ENCODE measurements around the gene XRCC3.

Gene XRCC3

DNA sequence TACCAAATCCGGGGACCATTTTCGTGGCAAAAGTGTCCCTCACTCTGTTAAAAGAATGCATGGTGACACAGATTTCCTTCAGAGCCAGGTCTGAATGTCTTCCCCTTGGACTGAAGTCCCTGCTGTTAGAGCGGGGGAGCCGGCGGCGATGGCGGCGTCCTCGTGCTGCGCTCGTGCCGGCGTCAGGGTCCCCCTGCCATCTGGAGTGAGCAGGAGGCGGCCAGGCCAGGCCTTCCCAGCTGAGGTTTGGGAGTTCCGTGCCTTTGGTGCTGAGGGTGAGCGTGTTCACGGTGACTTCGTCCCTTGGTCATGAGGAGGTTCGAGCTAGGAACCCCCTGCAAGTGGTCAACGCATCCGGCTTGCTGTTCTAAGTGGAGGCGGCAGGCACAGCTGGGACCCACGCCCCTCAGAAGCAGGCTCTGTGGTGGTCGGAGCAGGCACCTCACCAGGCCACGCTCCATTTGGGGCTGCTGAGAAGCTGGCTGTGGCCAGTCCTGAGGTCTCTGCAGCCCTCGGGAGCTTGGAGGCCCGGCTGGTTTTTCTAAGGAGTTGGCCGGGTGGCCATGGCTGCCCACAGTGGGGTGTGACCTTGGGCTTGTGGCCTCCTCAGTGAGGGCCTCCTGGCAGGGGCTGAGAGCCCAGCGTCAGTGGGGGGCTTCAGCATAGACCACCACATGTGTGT lies 9.9 kb upstream of the XRCC3 start:
- no peak for DNase-seq

DNA sequence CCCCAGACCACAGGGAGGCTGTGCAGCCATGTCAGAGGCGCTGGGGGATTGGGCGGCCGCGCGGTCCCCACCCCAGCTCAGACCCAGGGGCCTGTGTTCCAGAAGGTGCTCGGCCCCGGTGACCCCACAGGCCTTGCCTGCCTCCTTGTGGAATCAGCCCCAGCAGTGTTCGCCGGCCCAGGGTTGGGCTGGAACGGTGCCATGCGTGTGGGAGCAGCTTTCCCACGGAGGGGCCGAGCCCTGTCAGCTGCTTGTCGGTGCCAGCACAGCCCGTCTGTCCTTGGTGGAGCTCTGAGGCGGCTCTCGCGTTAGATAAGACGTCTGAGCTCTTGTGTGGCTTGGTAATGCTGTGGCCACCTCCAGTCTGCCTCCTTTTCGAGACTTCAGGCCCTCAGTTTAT lies 8.9 kb upstream of the XRCC3 start:
- no peak for DNase-seq

DNA sequence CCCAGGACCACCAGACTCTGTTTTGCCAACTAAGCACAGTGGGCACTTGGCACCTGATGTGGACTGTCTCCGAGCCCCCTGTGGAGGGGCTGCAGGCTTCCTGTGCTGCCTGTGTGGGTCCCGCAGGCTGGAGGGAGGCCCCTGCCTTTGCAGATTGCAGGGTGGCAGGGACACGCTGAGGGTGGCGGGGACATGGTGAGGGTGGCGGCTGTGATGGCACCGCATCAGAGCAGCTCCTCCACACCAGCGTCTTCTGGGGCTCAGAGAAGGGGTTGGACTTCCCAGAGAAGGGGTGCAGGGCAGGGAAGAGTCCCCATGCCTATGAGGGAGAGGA lies 8.5 kb upstream of the XRCC3 start:
- no peak for DNase-seq

DNA sequence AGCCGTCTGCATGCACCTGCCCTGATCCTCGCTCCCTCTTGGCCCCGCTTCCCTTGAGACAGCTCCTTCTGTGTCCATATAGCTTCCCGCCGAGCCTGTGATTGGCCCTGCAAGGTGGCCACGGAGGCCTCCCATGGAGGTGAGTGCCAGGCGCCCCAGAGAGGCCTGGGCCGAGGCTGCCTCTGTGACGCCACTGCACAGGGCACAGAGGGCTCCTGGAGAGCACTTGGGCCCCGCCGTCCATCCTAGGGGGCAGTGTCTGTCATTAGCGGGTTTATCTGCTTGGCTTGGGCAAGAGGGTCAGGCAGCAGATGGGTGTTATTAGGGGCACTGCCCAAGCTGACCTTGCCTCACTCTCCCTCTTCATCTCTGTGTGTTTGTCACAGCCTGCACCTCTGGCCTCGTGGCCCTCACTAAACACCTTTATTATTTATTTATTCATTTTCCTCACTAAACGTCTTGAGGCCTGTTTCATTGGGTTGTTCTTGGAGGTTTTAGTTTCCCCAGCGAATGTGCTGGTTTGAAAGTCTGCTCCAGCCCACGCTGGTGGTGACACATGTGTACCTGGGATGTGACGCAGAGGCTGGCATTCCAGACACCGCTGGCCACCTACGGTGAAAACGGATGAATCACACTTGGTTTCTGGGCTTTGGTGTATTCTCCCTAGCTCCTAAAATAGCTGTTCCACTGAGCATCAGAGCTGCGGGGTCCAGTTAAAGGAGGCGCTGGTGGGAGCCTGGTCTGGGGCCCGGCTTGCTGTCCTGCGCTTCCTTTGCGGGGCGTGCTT lies 6.3 kb upstream of the XRCC3 start:
- DNase-seq = no peak

DNA sequence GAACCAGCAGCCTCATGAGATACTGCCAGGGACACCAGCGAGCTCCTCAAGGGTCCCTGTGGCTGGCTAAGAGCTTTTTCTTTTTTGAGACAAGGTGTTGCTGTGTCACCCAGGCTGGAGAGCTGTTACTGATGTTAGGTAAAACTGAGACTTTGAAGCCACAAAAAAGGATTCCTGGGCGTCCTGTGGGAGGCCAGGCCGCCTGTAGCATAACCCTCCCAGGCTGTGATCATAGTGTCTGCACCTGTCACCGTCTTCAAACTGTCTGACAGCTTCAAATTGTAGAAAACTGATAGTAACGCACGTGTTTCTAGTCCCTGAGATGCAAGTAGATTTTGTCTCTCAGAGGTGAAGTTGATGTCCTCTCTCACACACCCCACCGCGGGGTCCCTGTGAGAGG lies 4.5 kb upstream of the XRCC3 start:
- no peak for DNase-seq

DNA sequence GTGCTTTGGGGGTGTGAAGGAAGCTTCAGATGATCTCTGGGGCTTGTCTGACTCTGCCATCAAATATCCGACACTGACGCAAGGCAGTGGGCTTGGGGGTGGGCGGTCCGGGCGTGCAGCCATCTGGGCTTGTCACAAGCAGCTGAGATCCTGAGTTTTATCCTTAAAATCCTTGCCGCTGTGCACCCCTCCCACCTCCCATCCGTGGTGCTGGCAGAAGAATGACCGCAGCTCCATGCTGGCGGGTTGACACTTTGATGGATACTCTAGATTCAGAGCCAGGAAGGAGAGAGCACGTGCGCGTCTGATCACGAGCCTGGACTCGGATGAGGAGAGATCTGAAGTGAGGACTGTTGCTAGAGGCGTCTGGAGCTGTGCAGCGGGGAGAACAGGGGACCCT lies 3.3 kb upstream of the XRCC3 start:
- DNase-seq = no peak

DNA sequence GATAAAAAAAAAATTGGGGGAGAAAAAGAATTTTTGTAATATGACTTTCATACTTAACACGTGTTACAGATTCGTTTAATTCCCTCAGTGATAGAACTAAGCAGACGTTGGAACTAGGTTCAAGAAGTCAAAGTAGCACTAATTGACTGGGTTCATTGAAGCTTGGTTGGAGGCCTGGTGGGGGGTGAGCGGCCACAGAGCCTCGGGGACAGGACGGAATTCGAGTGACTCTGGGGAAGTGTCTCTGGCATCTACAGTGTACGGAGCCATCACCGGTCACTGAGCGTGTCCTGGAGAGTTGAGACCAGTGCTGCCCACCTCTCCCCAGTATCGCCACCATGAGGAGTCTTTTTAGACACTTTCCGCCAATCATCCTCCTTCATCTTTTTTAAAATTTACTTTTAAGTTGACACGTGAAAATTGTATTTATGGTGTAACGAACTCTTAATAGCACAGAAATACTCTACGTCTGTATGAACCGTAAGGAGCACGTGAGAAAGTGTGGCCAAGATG lies 1.7 kb upstream of the XRCC3 start:
- DNase-seq = no peak

DNA sequence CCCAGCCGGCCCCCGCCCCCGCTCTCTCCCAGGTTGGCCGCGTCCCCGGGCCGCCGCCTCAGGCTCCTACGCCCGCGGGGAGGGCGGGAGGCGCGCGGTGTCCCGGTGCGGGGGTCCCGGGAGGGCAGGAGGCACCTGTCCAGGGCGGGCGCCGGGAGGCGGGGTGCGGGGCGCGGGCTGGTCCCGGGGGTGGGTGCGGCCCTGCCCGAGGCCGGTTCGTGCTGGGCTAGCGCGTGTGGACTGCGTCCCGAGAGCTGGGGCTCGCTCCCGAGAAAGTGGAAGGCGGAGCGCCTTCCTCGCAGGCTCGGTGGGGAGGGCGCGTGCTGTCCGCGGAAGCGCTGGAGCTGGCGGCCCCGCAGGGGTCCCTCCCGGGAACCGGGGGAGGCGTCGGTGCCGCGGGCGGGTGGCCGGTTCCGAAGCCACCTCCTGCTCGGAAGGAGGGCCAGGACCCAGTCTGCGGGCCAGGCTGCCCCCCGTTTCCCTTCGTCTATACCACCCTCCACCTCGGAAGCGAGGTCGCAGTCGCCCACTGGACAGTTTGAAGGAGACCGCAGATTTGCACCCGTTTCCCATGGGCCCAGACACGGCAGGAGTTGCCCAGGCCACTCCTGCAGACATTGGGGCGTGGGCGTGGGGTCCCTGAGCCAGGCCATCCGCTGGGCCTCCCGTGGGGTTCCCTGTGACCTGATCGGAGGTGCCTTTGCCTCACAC lies 995 bp upstream of the XRCC3 start:
- DNase-seq = peak; percentile 18

DNA sequence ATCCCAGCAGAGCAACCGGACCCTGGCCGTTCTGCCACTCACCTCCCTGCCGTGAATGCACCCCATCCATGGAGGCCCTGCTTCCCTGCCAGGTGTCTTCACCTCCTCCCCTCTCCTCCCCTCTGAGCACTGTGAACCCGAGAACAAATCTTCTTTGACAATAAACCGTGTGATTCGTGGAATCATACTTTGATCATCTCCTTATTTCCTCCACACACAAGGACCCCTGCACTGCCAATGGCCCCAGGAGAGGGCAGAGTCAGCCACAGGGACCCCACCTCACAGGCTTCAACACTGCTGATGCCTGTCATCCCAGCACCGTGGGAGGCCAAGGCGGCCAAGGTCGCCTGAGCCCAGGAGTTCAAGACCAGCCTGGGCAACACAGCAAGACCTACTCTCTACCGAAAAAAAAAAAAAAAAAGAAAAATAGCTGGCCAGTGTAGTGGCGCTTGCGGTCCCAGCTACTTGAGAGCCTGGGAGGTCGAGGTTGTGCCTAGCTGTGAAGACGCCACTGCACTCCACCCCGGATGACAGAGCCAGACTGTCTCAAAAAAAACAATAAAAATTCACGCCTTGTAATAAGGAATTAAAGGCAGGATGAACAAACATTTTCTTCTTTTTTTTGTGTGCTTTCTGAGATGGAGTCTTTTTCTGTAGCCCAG lies 1.1 kb downstream of the XRCC3 start:
- no peak for DNase-seq

DNA sequence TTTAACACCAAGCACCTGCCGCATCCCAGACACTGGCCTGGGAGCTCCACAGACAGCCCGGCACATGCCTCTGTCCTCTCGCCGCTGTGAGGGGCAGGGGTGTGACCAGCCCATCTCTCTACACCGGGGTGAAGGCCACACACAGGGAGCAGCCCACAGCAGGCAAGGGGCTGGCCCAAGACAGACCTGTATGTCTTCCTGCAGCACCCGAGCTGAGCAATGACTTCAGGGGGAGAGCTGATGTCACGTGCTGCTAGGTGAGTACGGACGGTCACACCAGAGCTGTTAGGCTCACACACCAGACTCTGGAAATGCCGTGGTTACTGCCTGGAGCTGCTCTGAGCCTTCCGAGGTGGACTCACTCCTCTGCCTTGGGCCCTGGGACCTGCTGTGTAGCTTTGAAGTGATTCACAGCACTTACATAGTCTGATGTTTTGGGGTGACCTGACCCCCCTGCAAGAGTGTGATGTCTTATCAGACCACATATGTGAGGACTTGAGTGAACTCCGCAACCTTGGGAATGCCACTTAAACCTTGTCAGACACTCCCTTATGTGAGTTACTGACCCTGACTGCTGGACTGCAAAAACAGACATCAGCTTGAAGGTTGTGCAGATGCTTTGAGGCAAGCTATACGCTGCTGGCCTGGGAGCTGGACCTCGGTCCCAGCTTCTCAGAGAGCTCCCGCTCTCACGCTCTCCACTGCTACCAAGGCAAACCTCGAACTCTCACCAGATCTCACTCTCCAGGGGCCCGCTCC lies 1.8 kb downstream of the XRCC3 start:
- DNase-seq = no peak

DNA sequence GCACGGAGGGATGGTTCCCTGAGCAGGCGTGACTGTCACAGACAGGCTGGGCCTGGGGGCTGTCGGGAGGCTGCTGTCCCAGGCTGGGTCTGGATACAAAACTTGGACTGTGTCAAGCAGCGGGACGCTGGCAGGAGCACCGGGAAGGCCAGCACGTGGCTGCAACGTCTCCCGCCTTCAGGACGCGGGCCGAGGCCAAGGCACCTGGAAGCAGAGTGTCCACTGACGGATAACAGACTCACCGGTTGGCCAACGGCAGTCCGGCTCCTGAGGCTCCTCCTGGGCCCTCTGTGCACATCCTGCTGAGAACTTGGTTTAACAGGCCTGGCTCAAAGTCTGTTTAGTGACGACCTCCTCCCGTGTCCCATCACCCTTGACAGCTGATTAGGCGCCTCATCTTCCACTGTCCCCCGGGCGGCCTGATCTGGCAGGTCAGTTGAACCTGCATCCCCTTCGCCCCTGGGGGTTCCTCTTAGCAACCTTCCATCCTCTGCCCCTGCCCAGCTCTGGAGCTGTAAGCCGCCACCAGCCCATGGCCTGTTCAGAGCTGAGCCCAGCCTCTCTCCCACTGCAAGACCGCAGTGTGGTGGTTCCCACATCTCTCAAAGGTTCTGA lies 2.5 kb downstream of the XRCC3 start:
- DNase-seq = no peak

DNA sequence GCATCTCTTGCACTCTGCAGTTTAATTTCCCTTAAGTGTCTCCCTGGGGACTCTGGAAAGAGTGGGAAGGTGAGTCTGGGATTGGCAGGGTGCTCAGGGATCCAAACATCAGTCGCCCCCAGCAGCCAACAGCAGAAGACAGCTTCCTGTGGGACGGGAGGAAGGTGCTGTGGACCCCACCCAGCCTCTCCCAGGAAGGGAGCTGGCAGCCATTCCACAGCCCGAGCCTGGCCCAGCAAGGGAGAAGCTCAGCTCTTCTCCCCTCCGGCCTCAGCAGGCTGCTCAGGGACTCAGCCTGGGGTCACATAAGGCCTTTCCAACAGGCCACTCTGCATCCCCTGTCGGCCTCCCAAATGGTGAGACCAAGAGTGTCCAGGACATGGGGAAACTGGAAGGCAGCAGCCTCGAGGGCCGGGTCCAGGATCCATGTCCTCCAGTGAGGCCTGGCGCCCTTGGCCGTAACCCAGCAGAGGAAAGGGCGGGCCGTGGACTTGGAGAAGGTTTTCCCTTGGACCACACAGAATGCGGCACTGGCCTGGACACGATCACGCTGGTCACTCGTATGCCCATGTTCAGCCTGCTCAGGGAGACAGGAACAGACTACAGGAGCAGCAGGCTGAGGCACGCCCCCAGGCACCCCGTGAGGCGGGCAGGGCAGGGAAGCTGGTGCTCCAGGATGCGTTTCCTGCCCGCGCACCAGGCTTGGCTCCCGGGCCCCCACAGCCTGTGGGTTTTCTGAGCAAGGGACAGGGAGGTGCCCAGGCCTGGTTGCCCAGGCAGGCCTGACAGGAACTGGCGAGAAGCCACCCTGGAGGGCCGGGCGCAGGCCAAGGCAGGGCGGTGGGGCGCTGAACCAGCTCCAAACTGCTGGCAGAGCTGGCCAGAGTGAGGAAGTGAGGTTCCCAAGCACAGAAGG lies 3.5 kb downstream of the XRCC3 start:
- DNase-seq = peak; percentile 36

DNA sequence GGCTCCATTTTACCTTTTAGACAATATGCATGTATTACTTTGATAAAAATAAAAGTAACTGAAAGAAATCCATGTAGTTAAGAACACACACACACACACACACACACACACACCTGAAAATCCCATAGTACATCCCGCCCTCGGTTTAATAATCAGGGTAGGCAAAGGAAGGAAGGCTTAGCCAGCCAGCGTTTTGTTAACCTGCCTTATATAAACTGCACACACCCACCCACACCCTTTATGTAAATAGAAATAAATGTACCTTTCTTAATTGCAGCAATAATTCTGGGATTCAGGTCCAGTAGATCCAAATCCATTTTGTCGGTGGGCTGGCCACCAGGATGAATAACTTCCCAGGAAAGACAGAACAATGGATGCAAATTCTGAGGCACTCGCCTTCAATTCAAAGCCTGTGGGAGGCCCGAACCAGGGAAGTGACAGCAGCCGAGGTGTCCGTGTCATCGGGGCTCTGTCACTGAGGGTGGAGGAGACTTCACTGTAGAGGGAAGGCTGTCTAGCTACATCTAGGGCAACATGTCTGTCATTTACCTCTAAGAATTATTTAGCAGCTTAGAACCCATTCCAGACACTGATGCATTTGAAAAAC lies 4.4 kb downstream of the XRCC3 start:
- no peak for DNase-seq

DNA sequence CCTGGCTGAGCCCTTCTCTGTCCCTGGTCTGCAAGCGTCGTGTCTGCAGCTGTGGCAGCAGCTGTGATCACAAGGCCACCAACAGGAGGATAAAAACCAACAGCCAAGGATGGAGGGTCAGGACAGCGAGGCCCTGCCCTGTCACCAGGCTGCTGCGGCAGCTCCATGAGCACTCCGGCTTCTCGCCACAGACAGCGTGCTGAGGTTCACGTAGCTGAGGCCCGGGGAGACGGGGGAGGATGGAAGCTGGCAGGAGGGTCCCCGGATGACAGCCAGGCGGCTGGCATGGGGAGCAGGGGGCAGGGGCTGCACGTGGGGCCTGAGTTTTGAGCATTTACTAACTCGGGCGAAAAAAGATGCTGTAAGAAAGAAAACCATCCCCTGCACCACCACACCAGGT lies 5.4 kb downstream of the XRCC3 start:
- no peak for DNase-seq

DNA sequence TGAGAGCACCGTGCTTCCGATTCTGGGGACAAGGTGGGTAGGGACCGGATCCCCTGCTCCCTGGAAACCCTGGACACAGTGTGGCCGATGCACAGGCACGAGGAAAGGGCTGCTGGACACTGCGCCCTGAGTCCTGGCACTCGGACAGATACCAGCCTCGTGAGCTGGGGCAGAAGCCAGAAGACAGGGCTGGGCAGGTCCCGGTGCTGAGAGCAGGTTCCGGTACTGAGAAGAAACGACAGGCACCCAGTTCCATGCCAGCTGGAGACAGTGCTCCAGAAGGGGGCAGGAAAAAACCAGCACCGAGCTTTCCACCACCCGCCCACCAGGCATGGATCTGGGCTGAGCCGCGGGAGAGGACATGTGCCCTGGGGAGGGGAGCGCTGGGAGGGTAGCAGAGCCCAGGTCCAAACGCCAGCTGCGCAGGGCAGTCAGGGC lies 6.5 kb downstream of the XRCC3 start:
- no peak for DNase-seq

DNA sequence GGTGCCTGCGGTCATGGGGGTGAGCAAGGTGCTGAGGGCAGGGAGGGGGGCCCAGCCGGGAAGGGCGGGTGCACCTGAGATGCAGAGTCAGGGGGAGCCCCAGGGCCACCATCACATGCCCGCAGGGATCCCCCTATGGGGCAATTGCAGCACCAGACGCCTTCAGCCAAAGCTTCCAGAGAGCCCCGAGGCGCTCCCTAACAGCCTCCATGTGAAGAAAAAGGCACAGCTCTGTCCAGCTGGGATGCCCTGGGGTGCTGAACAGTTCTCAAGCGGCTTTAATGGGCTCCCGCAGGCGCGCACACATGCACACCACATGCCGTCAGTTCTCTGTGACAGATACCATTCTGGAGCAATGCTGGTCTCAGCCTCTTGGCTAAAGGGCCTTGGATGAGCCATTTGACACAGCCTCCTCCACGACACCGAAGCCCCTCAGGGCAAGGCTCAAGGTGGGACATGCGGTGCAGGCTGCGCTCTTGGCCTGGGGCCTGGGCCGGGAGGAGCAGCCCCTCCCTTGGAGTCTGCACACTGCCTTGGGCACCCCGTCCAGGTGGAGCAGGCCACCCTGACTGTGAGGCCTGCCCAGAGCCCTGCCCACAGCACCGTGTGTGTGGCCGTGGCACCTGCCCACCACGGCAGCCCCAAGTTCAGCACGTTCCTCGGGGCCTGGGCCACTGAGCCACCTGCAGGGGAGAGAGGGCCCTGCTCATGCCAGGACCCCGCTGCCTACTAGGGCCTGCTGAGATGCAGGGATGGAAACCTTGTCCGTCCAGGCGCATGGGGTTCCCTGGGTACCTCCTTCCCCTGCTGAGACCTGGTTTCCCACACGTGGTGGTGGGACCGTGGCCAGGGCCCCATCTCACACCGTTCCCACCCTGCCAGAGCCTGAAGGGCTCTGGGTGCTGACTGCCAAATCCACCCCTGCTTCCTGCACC lies 7.7 kb downstream of the XRCC3 start:
- no peak for DNase-seq

DNA sequence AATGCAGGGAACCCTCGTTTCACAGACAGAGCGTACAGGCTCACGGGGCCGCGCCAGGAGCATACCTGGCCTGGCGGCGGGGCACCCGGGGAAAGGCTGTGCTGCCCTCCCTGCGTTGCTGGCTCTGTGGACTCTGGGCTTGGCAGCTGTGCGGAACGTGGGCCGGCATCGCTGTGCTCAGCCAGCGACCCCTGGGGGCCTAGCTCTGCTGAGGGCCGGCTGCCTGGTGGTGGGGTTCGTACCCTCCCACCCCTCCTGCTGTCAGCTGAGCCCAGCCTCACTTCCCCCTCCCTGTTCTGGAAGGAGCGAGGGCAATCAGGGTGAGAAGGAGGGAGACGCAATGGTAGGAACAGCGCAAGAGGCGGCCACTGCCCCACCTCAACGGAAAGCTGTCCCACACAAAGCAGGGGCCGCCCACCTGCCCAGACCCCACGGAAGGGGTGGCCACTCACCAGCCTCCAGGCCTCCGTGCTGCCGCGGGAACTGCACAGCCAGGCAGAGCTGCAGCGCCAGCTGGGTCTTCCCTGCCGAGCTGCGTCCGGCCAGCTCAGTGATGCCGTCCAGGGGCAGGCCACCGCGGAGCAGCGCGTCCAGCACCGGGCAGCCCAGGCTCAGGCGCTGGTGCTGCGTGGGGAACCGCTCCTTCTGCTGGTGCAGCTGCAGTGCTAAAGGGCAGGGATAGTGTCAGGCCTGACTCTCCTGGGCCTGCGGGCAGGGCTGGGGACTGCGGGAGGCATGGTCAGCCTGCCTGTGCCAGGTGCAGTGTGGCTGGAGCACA lies 8.5 kb downstream of the XRCC3 start:
- DNase-seq = no peak

DNA sequence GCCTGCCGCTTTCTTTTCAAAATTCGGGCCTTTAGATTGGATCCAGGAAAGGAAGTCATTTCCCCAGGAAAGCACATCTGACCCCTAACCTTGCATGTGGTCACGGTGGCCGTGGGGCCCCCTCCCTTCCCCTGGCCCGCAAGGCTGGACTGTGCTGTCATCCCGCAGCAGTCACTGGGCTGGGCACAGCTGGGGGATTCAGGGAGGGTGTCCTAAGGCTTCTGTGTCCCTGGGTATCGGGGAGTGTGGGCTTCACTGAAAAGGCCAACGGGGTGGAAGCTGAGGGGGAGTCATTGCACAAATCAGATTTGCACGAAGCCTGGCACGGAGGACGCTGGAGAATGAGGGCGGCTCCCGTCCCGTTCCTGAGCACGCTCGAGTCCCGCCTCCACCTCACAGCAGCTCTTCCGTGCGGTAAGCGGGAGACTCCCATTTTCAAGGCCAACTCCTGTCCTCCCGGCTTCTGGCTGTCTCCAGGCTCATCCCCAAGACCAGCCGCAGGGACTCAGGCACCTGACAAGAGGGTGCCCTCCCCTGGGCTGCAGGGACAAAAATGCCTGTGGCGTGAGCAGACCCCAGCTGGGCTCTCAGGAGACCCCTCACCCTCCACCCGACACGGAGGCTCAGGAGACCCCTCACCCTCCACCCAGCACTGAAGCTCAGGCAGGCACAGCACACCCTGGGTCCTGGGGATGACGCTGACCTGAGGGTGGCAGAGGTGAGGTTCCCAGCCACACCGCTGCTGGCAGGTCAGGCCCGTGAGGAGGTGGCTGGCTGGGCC lies 9.6 kb downstream of the XRCC3 start:
- no peak for DNase-seq

Measured in NCI-H345 (cell line).